GM23248 (cell line): ENCODE results near the gene FAM89A. TPM values are rescaled to one million over a fixed set of nuclear protein-coding genes. Genes with fewer than 3 reads are reported as not detected.

Source experiments
- DNase-seq: peaks from one replicate; pipeline ENCODE4 v3.0.0-alpha.2; 2015
- H2AFZ ChIP-seq: fragments of 200-600 bp; sonication (generic); 2 replicates; pipeline ENCODE4 v1.6.1; 2016; ENCODE audit warnings: antibody characterized with exemption
- H3F3A ChIP-seq: fragments of 200-600 bp; sonication (generic); 2 replicates; pipeline ENCODE4 v1.6.1; 2016; ENCODE audit warnings: mild to moderate bottlenecking, antibody characterized with exemption, mixed run types; ENCODE audit not compliant: insufficient read depth
- H3K27ac ChIP-seq: fragments of 200-600 bp; sonication (generic); 2 replicates; pipeline ENCODE4 v1.5.1; 2016; ENCODE audit warnings: mild to moderate bottlenecking
- H3K27me3 ChIP-seq: fragments of 200-600 bp; sonication (generic); replicated peaks from 2 replicates; pipeline ENCODE4 v1.6.1; 2016; ENCODE audit warnings: mild to moderate bottlenecking; ENCODE audit not compliant: insufficient read depth
- H3K36me3 ChIP-seq: fragments of 200-600 bp; sonication (generic); 2 replicates; pipeline ENCODE4 v1.6.1; 2016; ENCODE audit warnings: low read depth, mild to moderate bottlenecking
- H3K4me1 ChIP-seq: fragments of 200-600 bp; sonication (generic); 2 replicates; pipeline ENCODE4 v1.6.1; 2016; ENCODE audit warnings: mild to moderate bottlenecking; ENCODE audit not compliant: insufficient read depth
- H3K4me2 ChIP-seq: fragments of 200-600 bp; sonication (generic); one replicate; pipeline ENCODE4 v1.6.1; 2016; ENCODE audit warnings: mild to moderate bottlenecking; ENCODE audit not compliant: unreplicated experiment
- H3K4me3 ChIP-seq: fragments of 200-600 bp; sonication (generic); 2 replicates; pipeline ENCODE4 v1.5.1; 2016; ENCODE audit warnings: mild to moderate bottlenecking
- H3K79me2 ChIP-seq: fragments of 200-600 bp; sonication (generic); 2 replicates; pipeline ENCODE4 v1.6.1; 2016; ENCODE audit warnings: mild to moderate bottlenecking; ENCODE audit not compliant: insufficient read depth
- H3K9ac ChIP-seq: fragments of 200-600 bp; sonication (generic); 2 replicates; pipeline ENCODE4 v1.6.1; 2016; ENCODE audit warnings: mild to moderate bottlenecking
- H3K9me2 ChIP-seq: fragments of 200-600 bp; sonication (generic); 2 replicates; pipeline ENCODE4 v1.6.1; 2016; ENCODE audit warnings: mixed run types, mild to moderate bottlenecking, moderate library complexity; ENCODE audit not compliant: insufficient read depth
- H3K9me3 ChIP-seq: fragments of 200-600 bp; sonication (generic); one replicate; pipeline ENCODE4 v1.6.1; 2017; ENCODE audit warnings: low read depth
- H4K20me1 ChIP-seq: fragments of 200-600 bp; sonication (generic); 2 replicates; pipeline ENCODE4 v1.6.0; 2016; ENCODE audit not compliant: insufficient read depth
- EZH2 ChIP-seq: fragments of 200-600 bp; sonication (generic); IDR thresholded peaks from 2 replicates; pipeline ENCODE4 v1.6.1; 2018; ENCODE audit warnings: antibody characterized with exemption, mild to moderate bottlenecking; ENCODE audit not compliant: insufficient read depth, poor library complexity, severe bottlenecking
- EZH2phosphoT487 ChIP-seq: fragments of 200-600 bp; sonication (generic); IDR thresholded peaks from 2 replicates; pipeline ENCODE4 v1.6.1; 2018; ENCODE audit warnings: antibody characterized with exemption, moderate library complexity, mild to moderate bottlenecking, low read depth; ENCODE audit not compliant: insufficient read depth
- WGBS, 2 experiments: methylation state at CpG; one replicate each; pipeline ENCODE4 v1.1.6; 2015 to 2017; ENCODE audit warnings: low lambda C conversion rate in 2 of 2, low coverage in 1 of 2; ENCODE audit errors: missing lambda C conversion rate in 2 of 2; 5-methylcytosine and 5-hydroxymethylcytosine counted together
- in situ Hi-C: fragments of 300-500 bp; cut with MboI; formaldehyde crosslinking; loops from 2 replicates; pipeline ENCODE4 v1.15.0; 2020
- polyA plus RNA-seq: library from polyadenylated mRNA; unstranded; fragments of >200 nt; fragmentation: Nextera tagmentation; extraction: Ambion mirVana; gene quantifications from 2 replicates; pipeline ENCODE4 v1.2.1, GENCODE V29; 2016
- total RNA-seq: library from RNA; depleted of rRNA; stranded (reverse); fragments of >200 nt; shearing (Covaris generic); gene quantifications from 2 replicates; pipeline ENCODE4 v1.2.3, GENCODE V29; 2014

FAM89A gene
- total and polyA plus RNA-seq, 2 experiments from 2014 or later: 3.1 to 6.3 TPM

- Histone ChIP-seq H3K4me2 (no peak overlapping the region), H2AFZ (no peak overlapping the region), H3K9ac (no peak overlapping the region), H3K9me2 (no peaks in the 10 kb centered on the region), H4K20me1 (no peaks in the 10 kb centered on the region), H3K79me2 (no peaks in the 10 kb centered on the region), H3K4me1 (no peaks in the 10 kb centered on the region), H3K36me3 (no peaks in the 10 kb centered on the region), H3F3A (no peaks in the 10 kb centered on the region), H3K27me3 (peaks cover 5% of the 10 kb centered on the region; the same call in 1 of the 2 replicates), H3K9me3 (no peaks in the 10 kb centered on the region), H3K27ac (no peak overlapping the region), H3K4me3 (no peak overlapping the region)
- no peak for DNase-seq
- WGBS, 2 experiments: 40 to 43% methylated on average over 4 of the region's 4 CpGs
- no peak for TF ChIP-seq EZH2phosphoT487
- no peak for TF ChIP-seq EZH2
- in situ Hi-C loops: no loop called here
Measured at GRCh38 chr1:231068762-231069161, 28.7 kb upstream of the FAM89A start.

GRCh38 chr1:231065510-231066241 lies 25.6 kb upstream of the FAM89A start:
- no peaks in the 10 kb centered on the region for H3K79me2 ChIP-seq
- WGBS, 2 experiments: 37 to 38% methylated on average over 11 of the region's 11 CpGs
- peaks cover 8% of the 10 kb centered on the region; the same call in 1 of the 2 replicates for H3K27me3 ChIP-seq
- no peak overlapping the region for H3K27ac ChIP-seq
- H3K4me3 ChIP-seq: no peak overlapping the region
- TF ChIP-seq EZH2 (no peak), EZH2phosphoT487 (no peak)
- no peak overlapping the region for H3K4me2 ChIP-seq
- in situ Hi-C loops: no loop called here
- no peaks in the 10 kb centered on the region for H3K36me3 ChIP-seq
- no peak overlapping the region for H2AFZ ChIP-seq
- no peak for DNase-seq
- H3K9ac ChIP-seq: no peak overlapping the region
- H4K20me1 ChIP-seq: no peaks in the 10 kb centered on the region
- H3F3A ChIP-seq: no peaks in the 10 kb centered on the region
- no peaks in the 10 kb centered on the region for H3K9me3 ChIP-seq
- no peaks in the 10 kb centered on the region for H3K9me2 ChIP-seq
- no peaks in the 10 kb centered on the region for H3K4me1 ChIP-seq

DNA sequence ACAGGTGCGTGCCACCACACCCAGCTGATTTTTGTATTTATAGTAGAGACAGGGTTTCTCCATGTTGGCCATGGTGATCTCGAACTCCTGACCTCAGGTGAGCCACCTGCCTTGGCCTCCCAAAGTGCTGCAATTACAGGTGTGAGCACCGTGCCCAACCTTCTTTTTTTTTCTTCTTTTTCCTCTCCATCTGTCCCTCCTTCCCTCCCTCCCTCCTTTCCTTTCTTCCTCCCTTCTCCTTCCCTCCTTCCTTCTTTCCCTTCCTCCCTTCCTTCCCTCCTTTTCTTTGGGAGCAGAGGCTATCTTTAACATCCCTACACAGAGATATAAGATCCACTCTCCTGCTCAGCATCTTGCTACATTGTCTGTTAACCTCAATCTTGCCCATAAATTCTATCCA lies 24.4 kb upstream of the FAM89A start:
- Histone ChIP-seq H3K79me2 (no peaks in the 10 kb centered on the region), H4K20me1 (no peaks in the 10 kb centered on the region), H3K27ac (no peak overlapping the region), H3K4me3 (no peak overlapping the region), H3K9ac (no peak overlapping the region), H2AFZ (no peak overlapping the region), H3K36me3 (no peaks in the 10 kb centered on the region), H3K4me2 (no peak overlapping the region), H3K4me1 (0 out of 2 replicates have a peak, but pooled peaks cover 5% of the 10 kb centered on the region), H3K9me2 (no peaks in the 10 kb centered on the region), H3F3A (no peaks in the 10 kb centered on the region), H3K27me3 (peaks cover 8% of the 10 kb centered on the region; the same call in 1 of the 2 replicates), H3K9me3 (no peaks in the 10 kb centered on the region)
- 12 to 22% methylated on average over 3 of the region's 3 CpGs for WGBS, 2 experiments
- TF ChIP-seq EZH2: no peak
- no peak for TF ChIP-seq EZH2phosphoT487
- in situ Hi-C loops: no loop called here
- DNase-seq: no peak

DNA sequence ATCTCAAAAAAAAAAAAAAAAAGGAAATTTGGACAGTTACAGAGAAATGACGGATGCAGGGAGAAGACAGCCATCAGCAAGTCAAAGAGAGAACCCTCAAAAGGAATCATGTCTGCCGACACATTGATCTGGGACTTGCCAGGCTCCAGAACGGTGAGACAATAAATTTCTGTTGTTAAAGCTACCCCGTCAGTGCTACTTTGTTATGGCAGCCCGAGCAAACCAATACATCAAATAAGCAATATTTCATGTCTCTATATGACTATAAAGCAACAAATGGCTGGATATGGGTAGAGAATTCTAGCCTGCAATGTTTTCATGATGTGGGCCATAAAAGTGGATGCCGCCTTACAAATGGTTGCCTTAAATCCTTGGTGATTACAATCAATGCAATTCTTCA lies 23.3 kb upstream of the FAM89A start:
- TF ChIP-seq EZH2 (no peak), EZH2phosphoT487 (no peak)
- Histone ChIP-seq H3K4me1 (0 out of 2 replicates have a peak, but pooled peaks cover 5% of the 10 kb centered on the region), H4K20me1 (no peaks in the 10 kb centered on the region), H3K4me2 (no peak overlapping the region), H3K9ac (no peak overlapping the region), H3K27me3 (peaks cover 8% of the 10 kb centered on the region; the same call in 1 of the 2 replicates), H3K4me3 (no peak overlapping the region), H3K79me2 (no peaks in the 10 kb centered on the region), H2AFZ (no peak overlapping the region), H3K36me3 (no peaks in the 10 kb centered on the region), H3F3A (no peaks in the 10 kb centered on the region), H3K27ac (no peak overlapping the region), H3K9me2 (no peaks in the 10 kb centered on the region), H3K9me3 (no peaks in the 10 kb centered on the region)
- 41 to 46% methylated on average over 6 of the region's 6 CpGs for WGBS, 2 experiments
- no peak for DNase-seq
- in situ Hi-C loops: no loop called here
